ENCODE data around the gene CEBPB.

The CEBPB gene

GRCh38 chr20:50145566-50145965 is 45.1 kb upstream of the CEBPB start:
- TF ChIP-seq TCF12 (IDR thresholded peaks at IDR 0.05; ENCODE audit: low read depth) (no peak), FOXM1 (IDR thresholded peaks at IDR 0.05; ENCODE audit: borderline replicate concordance, low read depth) (no peak), REST (IDR thresholded peaks at IDR 0.05; ENCODE audit: low read depth) (no peak), CREB1 (IDR thresholded peaks at IDR 0.05; ENCODE audit: low read depth) (no peak), NFIC (IDR thresholded peaks at IDR 0.05) (no peak), ZBTB7A (IDR thresholded peaks at IDR 0.05; ENCODE audit: low read depth) (no peak), EP300 (IDR thresholded peaks at IDR 0.05; ENCODE audit: borderline replicate concordance) (no peak), TAF1 (IDR thresholded peaks at IDR 0.05; ENCODE audit: low read depth) (no peak), YY1 (IDR thresholded peaks at IDR 0.05; ENCODE audit: low read depth) (no peak), CEBPB (IDR thresholded peaks at IDR 0.05) (no peak)
- TF ChIP-seq, protein P1, sequence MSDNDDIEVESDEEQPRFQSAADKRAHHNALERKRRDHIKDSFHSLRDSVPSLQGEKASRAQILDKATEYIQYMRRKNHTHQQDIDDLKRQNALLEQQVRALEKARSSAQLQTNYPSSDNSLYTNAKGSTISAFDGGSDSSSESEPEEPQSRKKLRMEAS (IDR thresholded peaks at IDR 0.05), result no peak

DNA sequence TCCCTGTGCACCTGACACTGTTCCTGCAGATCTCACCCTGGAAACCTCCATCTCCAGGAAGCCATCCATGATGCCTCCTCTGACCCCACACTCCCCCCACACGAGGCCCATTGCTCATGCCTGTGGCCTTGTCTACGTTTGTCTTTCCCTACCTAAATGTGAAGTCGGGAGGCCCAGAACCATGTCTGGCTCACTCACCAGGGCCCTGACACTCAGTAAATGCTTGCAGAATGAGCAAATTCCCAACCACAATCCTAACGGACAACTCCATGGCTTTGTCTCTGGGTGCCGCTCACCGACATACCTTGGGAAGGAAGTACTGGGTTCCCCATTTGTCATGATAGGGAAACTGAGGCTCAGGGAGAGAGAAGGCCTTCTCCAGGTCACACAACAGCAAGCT is 44.4 kb upstream of the CEBPB start:
- no peak for TF ChIP-seq FOXM1 (IDR thresholded peaks at IDR 0.05; ENCODE audit: borderline replicate concordance, low read depth)
- TF ChIP-seq TEAD4 (IDR thresholded peaks at IDR 0.05), result no peak
- TF ChIP-seq CEBPB (IDR thresholded peaks at IDR 0.05), result no peak
- no peak for TF ChIP-seq TCF12 (IDR thresholded peaks at IDR 0.05; ENCODE audit: low read depth)
- no peak for TF ChIP-seq EGR1 (IDR thresholded peaks at IDR 0.05)
- TF ChIP-seq YY1 (IDR thresholded peaks at IDR 0.05; ENCODE audit: low read depth), result no peak
- TF ChIP-seq, protein P2, sequence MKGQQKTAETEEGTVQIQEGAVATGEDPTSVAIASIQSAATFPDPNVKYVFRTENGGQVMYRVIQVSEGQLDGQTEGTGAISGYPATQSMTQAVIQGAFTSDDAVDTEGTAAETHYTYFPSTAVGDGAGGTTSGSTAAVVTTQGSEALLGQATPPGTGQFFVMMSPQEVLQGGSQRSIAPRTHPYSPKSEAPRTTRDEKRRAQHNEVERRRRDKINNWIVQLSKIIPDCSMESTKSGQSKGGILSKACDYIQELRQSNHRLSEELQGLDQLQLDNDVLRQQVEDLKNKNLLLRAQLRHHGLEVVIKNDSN (IDR thresholded peaks at IDR 0.05), result no peak
- TF ChIP-seq REST (IDR thresholded peaks at IDR 0.05; ENCODE audit: low read depth), result no peak
- TF ChIP-seq RAD21 (IDR thresholded peaks at IDR 0.05; ENCODE audit: low read depth), result no peak
- no peak for TF ChIP-seq CREB1 (IDR thresholded peaks at IDR 0.05; ENCODE audit: low read depth)
- TF ChIP-seq, protein P1 (IDR thresholded peaks at IDR 0.05), result no peak
- TF ChIP-seq NFIC (IDR thresholded peaks at IDR 0.05), result no peak
- TF ChIP-seq ZBTB7A (IDR thresholded peaks at IDR 0.05; ENCODE audit: low read depth), result no peak
- TF ChIP-seq TAF1 (IDR thresholded peaks at IDR 0.05; ENCODE audit: low read depth), result no peak
- no peak for TF ChIP-seq EP300 (IDR thresholded peaks at IDR 0.05; ENCODE audit: borderline replicate concordance)

GRCh38 chr20:50146732-50147662 is 43.6 kb upstream of the CEBPB start:
- TF ChIP-seq, protein P1 (IDR thresholded peaks at IDR 0.05), result peak; percentile 80
- TF ChIP-seq REST (IDR thresholded peaks at IDR 0.05; ENCODE audit: low read depth) (no peak), FOXM1 (IDR thresholded peaks at IDR 0.05; ENCODE audit: borderline replicate concordance, low read depth) (no peak), TAF1 (IDR thresholded peaks at IDR 0.05; ENCODE audit: low read depth) (0 out of 2 replicates have a peak, but pooled peaks have one; percentile 20), TEAD4 (IDR thresholded peaks at IDR 0.05) (peak; percentile 44; the same call in 1 of the 2 replicates), YY1 (IDR thresholded peaks at IDR 0.05; ENCODE audit: low read depth) (peak; percentile 83), EP300 (IDR thresholded peaks at IDR 0.05; ENCODE audit: borderline replicate concordance) (peak; percentile 62; the same call in 1 of the 2 replicates), TCF12 (IDR thresholded peaks at IDR 0.05; ENCODE audit: low read depth) (peak; percentile 56; the same call in 1 of the 2 replicates)

Measured in Ishikawa (cell line).